Measurements from ENCODE around the gene VOPP1.
"Not testable (repeated sequence)": the region's sequence is repeated elsewhere in the genome, so short reads cannot be mapped to it uniquely, and the experiment has no call there.

VOPP1 gene

GRCh38 chr7:55484834-55485233 lies 87.5 kb downstream of the VOPP1 start:
- DNase-seq, result no peak

- no peak for DNase-seq
Observed at GRCh38 chr7:55484241-55484640, 88.1 kb downstream of the VOPP1 start.

DNA sequence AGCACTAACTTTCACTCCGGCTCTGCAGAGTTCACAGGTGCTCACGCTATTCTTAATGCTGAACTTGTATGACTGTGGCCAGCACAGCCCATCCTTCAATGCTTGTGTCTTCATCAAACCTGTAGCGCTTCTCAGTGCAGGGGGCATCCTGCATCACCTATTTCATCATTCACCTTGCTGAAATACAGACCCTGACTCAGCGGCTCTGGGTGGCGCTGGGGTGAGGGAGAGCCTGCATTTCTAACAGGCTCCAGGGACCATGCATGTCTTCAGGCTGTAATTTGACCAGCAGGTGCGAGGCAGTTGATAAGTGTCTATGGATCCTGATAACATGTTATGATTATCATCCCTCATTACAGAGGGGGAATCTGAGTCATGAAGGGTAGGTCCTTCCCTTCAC lies 89.3 kb downstream of the VOPP1 start:
- DNase-seq, result no peak

- no peak for DNase-seq
Observed at GRCh38 chr7:55481155-55481554, 91.1 kb downstream of the VOPP1 start.

DNA sequence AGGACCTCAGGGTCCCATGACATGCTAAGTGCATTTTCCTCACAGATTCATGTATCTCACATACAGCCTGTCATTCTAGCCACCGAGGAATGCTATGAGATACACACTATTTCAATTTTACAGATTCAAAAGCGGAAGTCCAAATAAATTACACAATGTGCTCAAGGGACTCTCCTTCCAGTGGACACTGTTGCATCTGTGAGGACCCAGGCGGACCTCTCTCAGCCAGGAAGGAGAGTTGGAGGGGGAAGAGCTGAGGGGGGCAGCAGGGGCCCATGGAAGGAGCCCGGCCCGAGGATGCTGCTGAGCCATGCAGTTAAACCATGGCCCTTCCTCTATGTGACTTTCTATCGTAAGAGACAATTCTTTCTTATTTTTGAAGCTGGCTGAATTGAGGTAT lies 93.6 kb downstream of the VOPP1 start:
- DNase-seq, result no peak

- no peak for DNase-seq
Observed at GRCh38 chr7:55477781-55478374, 94.4 kb downstream of the VOPP1 start.

GRCh38 chr7:55476852-55477780 lies 95.2 kb downstream of the VOPP1 start:
- DNase-seq, result no peak

GRCh38 chr7:55475855-55476803 lies 96.2 kb downstream of the VOPP1 start:
- no peak for DNase-seq

- DNase-seq, result no peak
Observed at GRCh38 chr7:55474944-55475854, 97.1 kb downstream of the VOPP1 start.

DNA sequence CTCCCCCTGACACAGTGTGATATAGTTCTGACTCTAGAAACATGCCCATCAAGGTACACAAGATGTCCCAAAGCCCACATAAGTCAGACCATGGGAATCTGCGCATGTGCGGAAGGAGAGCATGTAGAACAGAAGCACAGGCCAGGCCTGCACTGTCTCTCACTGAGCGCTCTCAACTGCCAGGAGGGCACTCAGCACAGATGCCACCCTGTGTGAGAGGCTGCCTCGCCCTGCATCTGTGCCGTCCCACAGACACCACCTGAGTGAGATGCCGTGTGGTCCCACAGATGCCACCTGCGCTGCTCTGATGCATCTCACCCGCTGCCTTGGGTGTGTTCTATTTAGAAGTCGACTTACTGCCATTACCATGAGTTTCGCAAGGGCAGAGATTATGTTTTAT lies 98.4 kb downstream of the VOPP1 start:
- no peak for DNase-seq

- no peak for DNase-seq
Observed at GRCh38 chr7:55472928-55473725, 99.2 kb downstream of the VOPP1 start.

GRCh38 chr7:55472406-55472805 lies 99.9 kb downstream of the VOPP1 start:
- DNase-seq, result not testable (repeated sequence)

DNA sequence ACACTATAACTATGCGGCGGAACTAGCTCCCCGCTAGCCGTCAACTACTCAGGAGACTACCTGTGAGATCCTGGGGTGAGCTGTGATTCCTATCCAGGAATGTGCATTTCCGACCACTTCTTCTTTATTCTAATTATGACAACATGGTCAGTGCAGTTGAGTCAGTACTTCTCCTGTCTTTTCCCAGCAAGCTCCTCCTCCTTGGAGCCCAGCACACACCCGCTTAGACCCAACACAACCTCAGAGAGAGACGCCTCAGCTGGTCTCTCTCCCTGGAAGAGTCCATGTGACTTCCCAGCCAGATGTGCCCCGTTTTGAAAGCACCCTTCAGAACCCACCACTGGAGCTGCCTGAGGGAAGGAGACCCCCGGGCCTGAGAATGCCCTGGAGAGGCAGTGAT lies 100.7 kb downstream of the VOPP1 start:
- DNase-seq, result not testable (repeated sequence)

DNA sequence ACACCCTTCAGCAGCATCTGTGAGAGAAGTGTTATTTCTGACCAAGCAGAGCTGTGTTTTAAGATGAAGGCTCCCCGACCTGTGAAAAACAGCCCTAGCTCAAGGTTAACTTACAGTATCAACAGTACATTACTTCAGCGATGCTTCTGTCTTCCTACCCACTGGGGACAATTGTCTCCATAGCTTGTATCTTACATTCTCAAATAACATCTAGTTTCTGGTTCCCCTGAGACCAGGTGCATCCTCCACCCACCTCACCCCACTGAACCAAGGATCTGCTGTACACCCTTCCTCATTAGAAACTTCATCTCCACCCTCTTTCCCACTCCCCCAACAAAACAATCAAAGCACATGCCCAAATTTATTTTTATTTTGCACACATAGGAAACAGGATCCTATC lies 102.0 kb downstream of the VOPP1 start:
- no peak for DNase-seq

DNA sequence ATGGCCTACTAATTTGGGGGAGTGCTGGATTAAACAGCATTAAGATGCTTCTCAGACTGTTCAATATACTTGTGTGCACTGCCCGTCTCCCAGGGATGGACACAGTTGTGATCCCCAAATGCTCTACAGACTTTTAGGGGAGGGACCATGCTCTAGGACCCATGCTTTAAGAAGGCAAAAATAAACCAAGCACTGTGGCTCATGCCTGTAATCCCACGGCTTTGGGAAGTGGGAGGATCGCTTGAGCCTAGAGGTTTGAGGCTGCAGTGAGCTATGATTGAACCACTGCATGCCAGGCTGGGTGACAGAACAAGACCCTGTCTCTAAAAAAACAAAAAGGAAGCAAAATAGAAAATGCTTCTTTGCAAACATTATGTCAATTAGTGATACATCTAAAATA lies 102.6 kb downstream of the VOPP1 start:
- no peak for DNase-seq

- DNase-seq, result peak; percentile 36
Observed at GRCh38 chr7:55469271-55469681, 103.0 kb downstream of the VOPP1 start.

GRCh38 chr7:55468495-55468894 lies 103.8 kb downstream of the VOPP1 start:
- no peak for DNase-seq

GRCh38 chr7:55467047-55467593 lies 105.2 kb downstream of the VOPP1 start:
- no peak for DNase-seq

DNA sequence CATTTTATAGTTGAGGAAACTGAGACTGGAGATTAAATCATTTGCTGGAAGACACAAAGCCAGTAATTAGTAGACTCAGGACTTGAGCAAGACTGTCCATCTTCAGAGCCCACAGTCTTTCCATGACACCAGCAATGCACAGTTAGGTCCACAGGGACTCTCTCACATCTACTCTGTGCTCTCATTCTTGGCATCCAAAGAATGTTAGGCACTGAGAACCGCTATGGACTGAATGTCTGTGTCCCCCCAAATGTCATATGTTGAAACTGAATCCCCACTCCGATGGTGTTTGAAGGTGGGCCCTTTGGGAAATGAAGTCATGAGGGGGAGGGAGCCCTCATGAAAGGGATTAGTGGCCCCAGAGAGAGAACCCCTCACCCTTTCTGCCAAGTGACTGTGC lies 106.6 kb downstream of the VOPP1 start:
- no peak for DNase-seq

- no peak for DNase-seq
Observed at GRCh38 chr7:55464422-55464821, 107.9 kb downstream of the VOPP1 start.

DNA sequence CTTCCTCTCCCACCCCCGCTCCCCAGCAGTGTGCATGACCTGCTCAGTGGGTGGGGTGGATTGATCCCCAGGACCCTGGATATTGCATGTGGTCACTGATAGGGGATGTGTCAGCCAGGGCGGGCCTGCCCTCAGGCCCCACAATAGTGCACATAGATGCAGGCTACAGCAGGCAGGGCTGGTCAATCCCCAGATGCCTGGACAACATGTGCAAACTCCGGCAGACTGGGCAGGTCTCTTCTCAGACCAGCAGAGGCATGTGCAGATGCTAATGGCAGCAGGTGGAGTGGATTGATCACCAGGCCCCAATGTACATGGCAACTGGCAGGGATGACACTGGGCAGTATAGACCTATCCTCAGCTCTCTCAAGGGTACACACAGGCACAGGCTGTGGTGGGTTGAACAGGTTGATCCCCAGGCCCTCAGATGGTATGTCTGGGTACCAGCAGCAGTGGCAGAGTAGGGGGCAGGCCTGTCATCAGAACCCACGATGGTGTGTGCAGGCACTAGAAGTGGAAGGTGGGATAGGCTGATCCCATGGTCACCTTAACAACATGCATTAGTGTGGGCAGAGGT lies 108.5 kb downstream of the VOPP1 start:
- no peak for DNase-seq

Data from activated gamma-delta T cell treated with Interleukin-2 at 50 U/mL for 16 hours (primary cell).